GM23338 (cell line): ENCODE data around the gene CELF4. TPM values are rescaled to one million over a fixed set of nuclear protein-coding genes. Genes with fewer than 3 reads are reported as not detected.

Experiments used
- ATAC-seq: fragments of 200-7000 bp; cut with Tn5 transposase; 3 replicates; pipeline ENCODE4 v1.9.1; 2020
- DNase-seq: peaks from one replicate; pipeline ENCODE4 v3.0.0-alpha.2; 2015; ENCODE audit warnings: low spot score
- H2AFZ ChIP-seq: fragments of 200-600 bp; sonication (generic); 2 replicates; pipeline ENCODE4 v1.8.0; 2016; ENCODE audit warnings: antibody characterized with exemption, mild to moderate bottlenecking, moderate library complexity
- H3F3A ChIP-seq: fragments of 200-600 bp; sonication (generic); replicated peaks from 2 replicates; pipeline ENCODE4 v1.8.0; 2017; ENCODE audit warnings: antibody characterized with exemption, mixed run types, low read depth
- H3K27ac ChIP-seq: fragments of 200-600 bp; sonication (generic); 2 replicates; pipeline ENCODE4 v1.6.1; 2016; ENCODE audit warnings: low read depth
- H3K27me3 ChIP-seq: fragments of 200-600 bp; sonication (generic); 2 replicates; pipeline ENCODE4 v1.8.0; 2016; ENCODE audit warnings: mild to moderate bottlenecking, mixed run types, moderate library complexity; ENCODE audit not compliant: insufficient read depth
- H3K36me3 ChIP-seq: fragments of 200-600 bp; sonication (generic); 2 replicates; pipeline ENCODE4 v1.8.0; 2016; ENCODE audit warnings: mild to moderate bottlenecking; ENCODE audit not compliant: insufficient read depth
- H3K4me1 ChIP-seq: fragments of 200-600 bp; sonication (generic); 2 replicates; pipeline ENCODE4 v1.8.0; 2016; ENCODE audit warnings: mild to moderate bottlenecking, moderate library complexity; ENCODE audit not compliant: insufficient read depth
- H3K4me2 ChIP-seq: fragments of 200-600 bp; sonication (generic); 2 replicates; pipeline ENCODE4 v1.7.1; 2017; ENCODE audit warnings: mixed run types
- H3K4me3 ChIP-seq: fragments of 200-600 bp; sonication (generic); 2 replicates; pipeline ENCODE4 v1.6.1; 2016; ENCODE audit warnings: mixed run types
- H3K79me2 ChIP-seq: fragments of 200-600 bp; sonication (generic); replicated peaks from 2 replicates; pipeline ENCODE4 v1.8.0; 2017; ENCODE audit warnings: mild to moderate bottlenecking; ENCODE audit not compliant: insufficient read depth
- H3K9me2 ChIP-seq: fragments of 200-600 bp; sonication (generic); 2 replicates; pipeline ENCODE4 v1.8.0; 2017; ENCODE audit not compliant: insufficient read depth
- H4K20me1 ChIP-seq: fragments of 200-600 bp; sonication (generic); replicated peaks from 2 replicates; pipeline ENCODE4 v1.8.0; 2017; ENCODE audit warnings: mild to moderate bottlenecking; ENCODE audit not compliant: insufficient read depth
- H3K27ac Mint-ChIP-seq: 2 replicates; pipeline ENCODE4 v1.8.0; 2020; ENCODE audit warnings: inconsistent platforms, mild to moderate bottlenecking, moderate library complexity, mixed read lengths
- H3K27me3 Mint-ChIP-seq: 3 replicates; pipeline ENCODE4 v1.8.0; 2022; ENCODE audit warnings: low read depth, mild to moderate bottlenecking, moderate library complexity, mixed read lengths, inconsistent platforms; ENCODE audit not compliant: insufficient read depth, poor library complexity
- H3K36me3 Mint-ChIP-seq: 3 replicates; pipeline ENCODE4 v1.8.0; 2021; ENCODE audit warnings: low read depth, mild to moderate bottlenecking, inconsistent platforms, moderate library complexity, mixed read lengths
- H3K4me1 Mint-ChIP-seq: 3 replicates; pipeline ENCODE4 v1.8.0; 2020; ENCODE audit warnings: mild to moderate bottlenecking, inconsistent platforms, mixed read lengths
- H3K4me3 Mint-ChIP-seq: 3 replicates; pipeline ENCODE4 v1.8.0; 2021; ENCODE audit warnings: moderate library complexity, mild to moderate bottlenecking, inconsistent platforms, mixed read lengths
- H3K9me3 Mint-ChIP-seq: 3 replicates; pipeline ENCODE4 v1.8.0; 2020; ENCODE audit warnings: moderate library complexity, mild to moderate bottlenecking, inconsistent platforms, mixed read lengths
- CREB1 ChIP-seq: fragments of 250-450 bp; sonication (Bioruptor Pico); IDR thresholded peaks from 2 replicates; pipeline ENCODE4 v1.5.0; 2020; ENCODE audit warnings: low read depth, mild to moderate bottlenecking, moderate library complexity
- CTCF ChIP-seq, 2 experiments: fragments of 200-600 bp in 1 of 2; sonication (generic) in 1 of 2; conservative IDR thresholded peaks; 2 replicates each; pipeline versions ENCODE4 v1.5.1 to v1.6.1; 2016 to 2017; ENCODE audit warnings: antibody characterized with exemption in 2 of 2, low read depth in 2 of 2, mild to moderate bottlenecking in 2 of 2, moderate library complexity in 1 of 2
- EZH2 ChIP-seq: fragments of 200-600 bp; sonication (generic); IDR thresholded peaks from one replicate; pipeline ENCODE4 v1.8.0; 2017; ENCODE audit warnings: antibody characterized with exemption, mild to moderate bottlenecking, low read depth; ENCODE audit not compliant: unreplicated experiment
- EZH2phosphoT487 ChIP-seq: fragments of 200-600 bp; sonication (generic); IDR thresholded peaks from one replicate; pipeline ENCODE4 v1.8.1; 2018; ENCODE audit warnings: antibody characterized with exemption; ENCODE audit not compliant: unreplicated experiment
- JUNB ChIP-seq: IDR thresholded peaks from one replicate; pipeline ENCODE4 v1.6.1; 2016; ENCODE audit warnings: antibody characterized with exemption; ENCODE audit not compliant: unreplicated experiment
- NANOG ChIP-seq: IDR thresholded peaks from 2 replicates; pipeline ENCODE4 v1.6.1; 2016; ENCODE audit warnings: antibody characterized with exemption, borderline replicate concordance
- POLR2AphosphoS5 ChIP-seq: IDR thresholded peaks from 2 replicates; pipeline ENCODE4 v1.6.1; 2016; ENCODE audit warnings: antibody characterized with exemption, low read depth
- STAT1 ChIP-seq: IDR thresholded peaks from one replicate; pipeline ENCODE4 v1.6.1; 2016; ENCODE audit warnings: antibody characterized with exemption; ENCODE audit not compliant: unreplicated experiment
- ZNF114 ChIP-seq: fragments of 250-450 bp; sonication (Bioruptor Pico); IDR thresholded peaks from 2 replicates; pipeline ENCODE4 v1.5.0; 2020; ENCODE audit warnings: mild to moderate bottlenecking, moderate library complexity
- ZNF331 ChIP-seq: fragments of 250-450 bp; sonication (Bioruptor Pico); IDR thresholded peaks from 2 replicates; pipeline ENCODE4 v1.5.0; 2020; ENCODE audit warnings: low read depth, mild to moderate bottlenecking, moderate library complexity
- ZNF462 ChIP-seq: fragments of 250-450 bp; sonication (Bioruptor Pico); IDR thresholded peaks from 2 replicates; pipeline ENCODE4 v1.5.0; 2020; ENCODE audit warnings: mild to moderate bottlenecking, moderate library complexity
- polyA plus RNA-seq: library from polyadenylated mRNA; unstranded; fragments of >200 nt; fragmentation: Nextera tagmentation; extraction: Ambion mirVana; gene quantifications from 2 replicates; pipeline ENCODE4 v1.2.1, GENCODE V29; 2016
- total RNA-seq: library from RNA; depleted of rRNA; stranded (reverse); fragments of >200 nt; shearing (Covaris generic); gene quantifications from 2 replicates; pipeline ENCODE4 v1.2.3, GENCODE V29; 2014
- TF ChIP-seq, protein P1 (sequence below): IDR thresholded peaks from 2 replicates; pipeline ENCODE4 v1.6.1; 2016; ENCODE audit warnings: antibody characterized with exemption
- TF ChIP-seq, protein P2 (sequence below): IDR thresholded peaks from one replicate; pipeline ENCODE4 v1.6.1; 2018; ENCODE audit warnings: antibody characterized with exemption; ENCODE audit not compliant: unreplicated experiment

The CELF4 gene
- total and polyA plus RNA-seq, 2 experiments from 2014 or later: 2.6 to 6.7 TPM

DNA sequence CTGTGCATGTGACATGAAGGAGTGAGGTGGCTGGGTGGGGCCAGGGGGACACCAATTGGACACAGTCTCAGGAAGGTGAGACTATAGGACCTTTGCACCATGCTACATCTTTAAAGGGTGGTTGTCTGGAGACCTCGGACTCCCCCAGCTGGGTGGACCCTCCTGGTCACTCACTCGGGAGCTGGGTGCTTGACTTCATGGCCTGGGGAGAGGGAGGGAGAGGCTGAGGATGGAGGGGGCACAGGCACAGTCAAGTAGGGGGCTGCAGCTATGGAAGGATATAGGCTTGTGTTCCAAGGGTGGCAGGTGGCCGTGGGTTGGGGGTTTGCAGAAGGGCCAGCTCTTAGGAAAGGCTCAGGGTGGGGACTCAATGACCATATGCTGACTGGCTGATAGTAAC is 7.1 kb upstream of the CELF4 start:
- H3K4me1 ChIP-seq: peaks cover 35% of the 10 kb centered on the region
- Mint-ChIP-seq H3K36me3 (no peaks in the 10 kb centered on the region), H3K27me3 (peaks cover 41% of the 10 kb centered on the region), H3K4me1 (peaks cover 50% of the 10 kb centered on the region), H3K9me3 (no peaks in the 10 kb centered on the region; the same call in 2 of the 3 replicates), H3K4me3 (no peak overlapping the region), H3K27ac (no peak overlapping the region)
- TF ChIP-seq CTCF (conservative IDR thresholded peaks at IDR 0.05; ENCODE audit: low read depth in 2 of 2): no peak
- TF ChIP-seq STAT1: no peak
- TF ChIP-seq, protein P1, sequence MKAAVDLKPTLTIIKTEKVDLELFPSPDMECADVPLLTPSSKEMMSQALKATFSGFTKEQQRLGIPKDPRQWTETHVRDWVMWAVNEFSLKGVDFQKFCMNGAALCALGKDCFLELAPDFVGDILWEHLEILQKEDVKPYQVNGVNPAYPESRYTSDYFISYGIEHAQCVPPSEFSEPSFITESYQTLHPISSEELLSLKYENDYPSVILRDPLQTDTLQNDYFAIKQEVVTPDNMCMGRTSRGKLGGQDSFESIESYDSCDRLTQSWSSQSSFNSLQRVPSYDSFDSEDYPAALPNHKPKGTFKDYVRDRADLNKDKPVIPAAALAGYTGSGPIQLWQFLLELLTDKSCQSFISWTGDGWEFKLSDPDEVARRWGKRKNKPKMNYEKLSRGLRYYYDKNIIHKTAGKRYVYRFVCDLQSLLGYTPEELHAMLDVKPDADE: no peak
- no peak for TF ChIP-seq CREB1
- no peak for TF ChIP-seq JUNB
- TF ChIP-seq EZH2: no peak
- TF ChIP-seq ZNF114 (CRISPR knock-in tag): no peak
- TF ChIP-seq POLR2AphosphoS5: no peak
- TF ChIP-seq, protein P2, sequence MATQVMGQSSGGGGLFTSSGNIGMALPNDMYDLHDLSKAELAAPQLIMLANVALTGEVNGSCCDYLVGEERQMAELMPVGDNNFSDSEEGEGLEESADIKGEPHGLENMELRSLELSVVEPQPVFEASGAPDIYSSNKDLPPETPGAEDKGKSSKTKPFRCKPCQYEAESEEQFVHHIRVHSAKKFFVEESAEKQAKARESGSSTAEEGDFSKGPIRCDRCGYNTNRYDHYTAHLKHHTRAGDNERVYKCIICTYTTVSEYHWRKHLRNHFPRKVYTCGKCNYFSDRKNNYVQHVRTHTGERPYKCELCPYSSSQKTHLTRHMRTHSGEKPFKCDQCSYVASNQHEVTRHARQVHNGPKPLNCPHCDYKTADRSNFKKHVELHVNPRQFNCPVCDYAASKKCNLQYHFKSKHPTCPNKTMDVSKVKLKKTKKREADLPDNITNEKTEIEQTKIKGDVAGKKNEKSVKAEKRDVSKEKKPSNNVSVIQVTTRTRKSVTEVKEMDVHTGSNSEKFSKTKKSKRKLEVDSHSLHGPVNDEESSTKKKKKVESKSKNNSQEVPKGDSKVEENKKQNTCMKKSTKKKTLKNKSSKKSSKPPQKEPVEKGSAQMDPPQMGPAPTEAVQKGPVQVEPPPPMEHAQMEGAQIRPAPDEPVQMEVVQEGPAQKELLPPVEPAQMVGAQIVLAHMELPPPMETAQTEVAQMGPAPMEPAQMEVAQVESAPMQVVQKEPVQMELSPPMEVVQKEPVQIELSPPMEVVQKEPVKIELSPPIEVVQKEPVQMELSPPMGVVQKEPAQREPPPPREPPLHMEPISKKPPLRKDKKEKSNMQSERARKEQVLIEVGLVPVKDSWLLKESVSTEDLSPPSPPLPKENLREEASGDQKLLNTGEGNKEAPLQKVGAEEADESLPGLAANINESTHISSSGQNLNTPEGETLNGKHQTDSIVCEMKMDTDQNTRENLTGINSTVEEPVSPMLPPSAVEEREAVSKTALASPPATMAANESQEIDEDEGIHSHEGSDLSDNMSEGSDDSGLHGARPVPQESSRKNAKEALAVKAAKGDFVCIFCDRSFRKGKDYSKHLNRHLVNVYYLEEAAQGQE: no peak
- TF ChIP-seq ZNF462 (CRISPR knock-in tag): no peak
- no peak for TF ChIP-seq EZH2phosphoT487
- TF ChIP-seq ZNF331 (CRISPR knock-in tag): no peak
- TF ChIP-seq NANOG: no peak
- DNase-seq (no peak), ATAC-seq (no peak)
- H2AFZ ChIP-seq: no peak overlapping the region
- no peaks in the 10 kb centered on the region for H3K79me2 ChIP-seq
- no peaks in the 10 kb centered on the region for H3K36me3 ChIP-seq
- H3K4me2 ChIP-seq: no peak overlapping the region
- no peak overlapping the region for H3K4me3 ChIP-seq
- H4K20me1 ChIP-seq: no peaks in the 10 kb centered on the region
- no peak overlapping the region for H3K27ac ChIP-seq
- H3K9me2 ChIP-seq: no peaks in the 10 kb centered on the region
- peaks cover 43% of the 10 kb centered on the region for H3K27me3 ChIP-seq
- H3F3A ChIP-seq: no peaks in the 10 kb centered on the region
